Nephron (organoid): ENCODE measurements around the gene SET.

Source experiments
- H3K27ac Mint-ChIP-seq, 3 experiments: 2 replicates each; pipeline ENCODE4 v1.8.0; 2020; ENCODE audit warnings: mixed read lengths in 3 of 3, mild to moderate bottlenecking in 2 of 3, moderate library complexity in 1 of 3
- H3K27me3 Mint-ChIP-seq: 2 replicates; pipeline ENCODE4 v1.8.0; 2021; ENCODE audit warnings: low read depth, mild to moderate bottlenecking, moderate library complexity, mixed read lengths
- H3K36me3 Mint-ChIP-seq: 2 replicates; pipeline ENCODE4 v1.8.0; 2020; ENCODE audit warnings: low read depth, mixed read lengths
- H3K4me1 Mint-ChIP-seq: 2 replicates; pipeline ENCODE4 v1.8.0; 2020; ENCODE audit warnings: mixed read lengths
- H3K4me3 Mint-ChIP-seq, 3 experiments: 2 replicates each; pipeline ENCODE4 v1.8.0; 2020; ENCODE audit warnings: mild to moderate bottlenecking in 3 of 3, mixed read lengths in 3 of 3, moderate library complexity in 2 of 3
- H3K9me3 Mint-ChIP-seq: 2 replicates; pipeline ENCODE4 v1.8.0; 2020; ENCODE audit warnings: mixed read lengths
- CTCF ChIP-seq, 3 experiments: fragments of 200-600 bp; sonication (generic); IDR thresholded peaks; one replicate each; pipeline ENCODE4 v1.5.0; 2021; ENCODE audit warnings: antibody characterized with exemption in 3 of 3; ENCODE audit not compliant: unreplicated experiment in 3 of 3

SET gene

GRCh38 chr9:128684065-128684324 lies 5.0 kb upstream of the SET start:
- Mint-ChIP-seq H3K36me3 (no peaks in the 10 kb centered on the region), H3K27me3 (no peaks in the 10 kb centered on the region), H3K4me1 (peaks cover 40% of the 10 kb centered on the region), H3K27ac (peak overlapping the region; percentile 97 to 98 (median 98)), H3K4me3 (peak overlapping the region; percentile 92 to 98 (median 96)), H3K9me3 (no peaks in the 10 kb centered on the region)
- no peak for TF ChIP-seq CTCF (IDR thresholded peaks at IDR 0.05; ENCODE audit: unreplicated experiment in 3 of 3)

GRCh38 chr9:128684325-128685199 lies 4.5 kb upstream of the SET start:
- H3K27me3 Mint-ChIP-seq, result no peaks in the 10 kb centered on the region
- peaks cover 40% of the 10 kb centered on the region for H3K4me1 Mint-ChIP-seq
- peak overlapping the region; percentile 92 to 98 (median 96) for H3K4me3 Mint-ChIP-seq
- peak overlapping the region; percentile 97 to 98 (median 98) for H3K27ac Mint-ChIP-seq
- H3K36me3 Mint-ChIP-seq, result no peaks in the 10 kb centered on the region
- no peaks in the 10 kb centered on the region for H3K9me3 Mint-ChIP-seq
- no peak for TF ChIP-seq CTCF (IDR thresholded peaks at IDR 0.05; ENCODE audit: unreplicated experiment in 3 of 3)

GRCh38 chr9:128685636-128686489 lies 3.2 kb upstream of the SET start:
- no peaks in the 10 kb centered on the region for H3K27me3 Mint-ChIP-seq
- peak overlapping the region; percentile 92 to 98 (median 96) for H3K4me3 Mint-ChIP-seq
- no peaks in the 10 kb centered on the region for H3K9me3 Mint-ChIP-seq
- H3K4me1 Mint-ChIP-seq, result peaks cover 40% of the 10 kb centered on the region
- no peaks in the 10 kb centered on the region for H3K36me3 Mint-ChIP-seq
- peak overlapping the region; percentile 97 to 98 (median 98) for H3K27ac Mint-ChIP-seq
- no peak for TF ChIP-seq CTCF (IDR thresholded peaks at IDR 0.05; ENCODE audit: unreplicated experiment in 3 of 3)

- H3K27me3 Mint-ChIP-seq, result no peaks in the 10 kb centered on the region
- H3K27ac Mint-ChIP-seq, result peak overlapping the region in 2 of 3 experiments; percentile 42 to 98
- peaks cover 52% of the 10 kb centered on the region for H3K4me1 Mint-ChIP-seq
- no peak for TF ChIP-seq CTCF (IDR thresholded peaks at IDR 0.05; ENCODE audit: unreplicated experiment in 3 of 3)
- H3K36me3 Mint-ChIP-seq, result peaks cover 13% of the 10 kb centered on the region
- no peaks in the 10 kb centered on the region for H3K9me3 Mint-ChIP-seq
- H3K4me3 Mint-ChIP-seq, result peak overlapping the region; percentile 50 to 98 (median 96)
Observed at GRCh38 chr9:128687453-128687852, 1.6 kb upstream of the SET start.

- TF ChIP-seq CTCF (IDR thresholded peaks at IDR 0.05; ENCODE audit: unreplicated experiment in 3 of 3), result no peak
- Mint-ChIP-seq H3K27me3 (no peaks in the 10 kb centered on the region), H3K4me1 (peaks cover 40% of the 10 kb centered on the region), H3K9me3 (no peaks in the 10 kb centered on the region), H3K27ac (peak overlapping the region in 1 of 3 experiments; percentile 77), H3K36me3 (peaks cover 29% of the 10 kb centered on the region), H3K4me3 (peak overlapping the region; percentile 64 to 74 (median 71))
Observed at GRCh38 chr9:128689293-128689774, 312 bp downstream of the SET start.
